Urinary bladder (tissue), 4 donors: ENCODE results near the gene ABCD1. TPM values are rescaled to one million over a fixed set of nuclear protein-coding genes. Genes with fewer than 3 reads are reported as not detected.
"Not testable (repeated sequence)": the region's sequence is repeated elsewhere in the genome, so short reads cannot be mapped to it uniquely, and the experiment has no call there.

Source experiments
- DNase-seq: peaks from one replicate; pipeline ENCODE4 v3.0.0-alpha.2; 2015; ENCODE audit errors: extremely low spot score
- H3K27ac ChIP-seq: one replicate; pipeline ENCODE4 v1.5.1; 2013; ENCODE audit warnings: low read depth, mild to moderate bottlenecking, moderate library complexity
- H3K36me3 ChIP-seq: one replicate; pipeline ENCODE4 v1.6.1; 2013; ENCODE audit warnings: mild to moderate bottlenecking, moderate library complexity; ENCODE audit not compliant: insufficient read depth
- H3K4me1 ChIP-seq: one replicate; pipeline ENCODE4 v1.6.1; 2013; ENCODE audit warnings: mild to moderate bottlenecking, moderate library complexity; ENCODE audit not compliant: insufficient read depth
- H3K4me3 ChIP-seq: one replicate; pipeline ENCODE4 v1.5.1; 2013; ENCODE audit warnings: low read depth, low read length
- WGBS: extraction: QIAGEN DNeasy Blood & Tissue Kit; methylation state at CpG from one replicate; pipeline ENCODE4 v1.1.7; 2013; 5-methylcytosine and 5-hydroxymethylcytosine counted together
- polyA plus RNA-seq: library from polyadenylated mRNA; stranded (reverse); fragments of 200-250 nt; gene quantifications from one replicate; pipeline ENCODE4 v1.2.3, GENCODE V29; 2013
- total RNA-seq: library from RNA; depleted of rRNA; stranded (reverse); fragments of >200 nt; gene quantifications from one replicate; pipeline ENCODE4 v1.2.3, GENCODE V29; 2014
- donor health status: healthy with polysubstance abuse.
- donor health status: healthy.

The ABCD1 gene
- total RNA-seq (5.2 TPM), polyA plus RNA-seq (19.0 TPM)

DNA sequence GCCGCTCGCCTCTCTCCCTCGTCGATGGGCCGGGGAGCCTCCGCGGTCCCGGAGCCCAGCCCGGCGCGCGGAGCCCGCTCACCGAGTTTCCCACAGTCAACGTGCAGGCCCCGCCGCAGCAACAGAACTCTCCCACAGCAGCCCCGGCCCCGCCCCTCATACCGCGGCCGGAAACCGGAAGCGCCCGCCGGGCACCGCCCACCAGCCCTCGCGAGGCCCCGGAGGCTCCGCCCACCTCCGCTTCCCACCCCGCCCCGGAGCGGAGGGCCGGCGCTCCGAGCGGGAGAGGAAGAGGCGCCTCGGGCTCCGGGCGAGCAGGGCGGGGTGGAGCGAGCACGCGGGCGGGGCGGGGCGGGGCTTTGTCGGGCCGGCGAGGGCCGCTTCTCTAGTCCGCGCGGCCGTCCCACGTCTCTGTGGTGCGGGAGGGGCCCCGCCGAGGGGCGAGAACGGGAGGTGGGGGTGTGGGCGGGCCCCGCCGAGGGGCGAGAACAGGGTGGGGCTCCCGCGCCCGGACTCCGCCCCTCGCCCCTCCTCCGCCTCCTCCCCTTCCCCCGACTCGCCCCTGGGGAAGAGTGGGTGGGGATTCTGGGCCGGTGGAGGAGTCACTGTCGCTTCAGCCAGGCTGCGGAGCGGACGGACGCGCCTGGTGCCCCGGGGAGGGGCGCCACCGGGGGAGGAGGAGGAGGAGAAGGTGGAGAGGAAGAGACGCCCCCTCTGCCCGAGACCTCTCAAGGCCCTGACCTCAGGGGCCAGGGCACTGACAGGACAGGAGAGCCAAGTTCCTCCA lies at the start of gene ABCD1, which contains the start of gene BCAP31:
ABCD1 (plus strand) TSS at position 605 of the 787 bp plus-strand sequence. CDS start 411 bp downstream, outside the sequence.
BCAP31 (minus strand) TSS at position 136 of the 787 bp plus-strand sequence. CDS start 1,143 bp downstream, outside the sequence.
- no peaks in the 10 kb centered on the region for H3K4me1 ChIP-seq
- under 1% methylated on average over 67 of the region's 88 CpGs for WGBS

GRCh38 chrX:153681175-153681574 lies 43.5 kb upstream of the ABCD1 start:
- H3K27ac ChIP-seq, result no peak overlapping the region
- DNase-seq, result no peak
- no peaks in the 10 kb centered on the region for H3K4me1 ChIP-seq
- WGBS, result 73% methylated on average over 12 of the region's 12 CpGs
- H3K4me3 ChIP-seq, result no peak overlapping the region
- H3K36me3 ChIP-seq, result no peaks in the 10 kb centered on the region

More for the DNA sequence above, at the start of gene ABCD1, which contains the start of gene BCAP31:
- Histone ChIP-seq H3K27ac (peak within 1 kb of the TSS; percentile 89), H3K4me3 (peak within 1 kb of the TSS; percentile 76), H3K36me3 (peaks cover 2% of the 10 kb centered on the region)
- peak; percentile 53 for DNase-seq

DNA sequence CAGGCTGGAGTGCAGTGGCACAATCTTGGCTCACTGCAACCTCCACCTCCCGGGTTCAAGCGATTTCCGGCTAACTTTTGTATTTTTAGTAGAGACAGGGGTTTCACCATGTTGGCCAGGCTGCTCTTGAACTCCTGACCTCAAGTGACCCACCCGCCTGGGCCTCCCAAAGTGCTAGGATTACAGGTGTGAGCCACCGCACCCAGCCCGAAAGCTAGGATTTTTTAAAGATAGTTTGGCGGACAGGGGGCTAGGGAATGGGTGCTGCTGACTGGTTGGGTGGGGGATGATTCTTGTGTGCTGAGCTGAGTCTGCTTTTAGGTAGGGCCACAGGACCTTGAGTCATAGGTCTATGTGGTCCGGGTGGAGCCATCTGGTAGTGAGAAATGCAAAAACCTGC lies 41.2 kb upstream of the ABCD1 start:
- H3K27ac ChIP-seq, result not testable (repeated sequence)

GRCh38 chrX:153684467-153685155 lies 40.0 kb upstream of the ABCD1 start:
- H3K4me3 ChIP-seq, result no peak overlapping the region
- H3K27ac ChIP-seq, result no peak overlapping the region
- H3K36me3 ChIP-seq, result no peaks in the 10 kb centered on the region
- 51% methylated on average over 21 of the region's 21 CpGs for WGBS
- no peak for DNase-seq
- H3K4me1 ChIP-seq, result no peaks in the 10 kb centered on the region

More for the DNA sequence above, 41.2 kb upstream of the ABCD1 start:
- H3K36me3 ChIP-seq, H3K4me3 ChIP-seq, H3K4me1 ChIP-seq, DNase-seq: not testable (repeated sequence)
- 97% methylated on average over 8 of the region's 8 CpGs for WGBS

DNA sequence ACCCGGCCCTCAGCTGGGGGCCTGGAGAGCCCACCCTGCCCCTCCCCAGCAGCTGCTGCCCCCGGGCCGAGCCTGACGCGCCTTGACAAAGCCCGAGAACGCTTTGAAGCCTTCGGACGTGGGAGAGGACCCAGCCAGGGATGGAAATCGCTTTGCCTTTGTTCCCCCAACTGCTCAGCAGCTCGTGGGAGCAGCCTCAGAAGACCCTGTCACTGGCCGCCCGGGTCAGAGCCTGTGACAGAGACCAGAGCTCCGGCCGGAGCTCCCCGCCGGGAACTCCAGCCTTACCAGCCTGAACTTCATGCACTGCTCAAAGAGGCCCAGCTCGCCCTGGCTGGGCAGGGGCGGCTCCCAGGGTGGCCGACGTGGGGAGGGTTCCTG lies 39.5 kb upstream of the ABCD1 start:
- Histone ChIP-seq H3K4me3 (no peak overlapping the region), H3K27ac (no peak overlapping the region), H3K4me1 (no peaks in the 10 kb centered on the region), H3K36me3 (no peaks in the 10 kb centered on the region)
- WGBS, result 70% methylated on average over 21 of the region's 21 CpGs
- DNase-seq, result no peak

DNA sequence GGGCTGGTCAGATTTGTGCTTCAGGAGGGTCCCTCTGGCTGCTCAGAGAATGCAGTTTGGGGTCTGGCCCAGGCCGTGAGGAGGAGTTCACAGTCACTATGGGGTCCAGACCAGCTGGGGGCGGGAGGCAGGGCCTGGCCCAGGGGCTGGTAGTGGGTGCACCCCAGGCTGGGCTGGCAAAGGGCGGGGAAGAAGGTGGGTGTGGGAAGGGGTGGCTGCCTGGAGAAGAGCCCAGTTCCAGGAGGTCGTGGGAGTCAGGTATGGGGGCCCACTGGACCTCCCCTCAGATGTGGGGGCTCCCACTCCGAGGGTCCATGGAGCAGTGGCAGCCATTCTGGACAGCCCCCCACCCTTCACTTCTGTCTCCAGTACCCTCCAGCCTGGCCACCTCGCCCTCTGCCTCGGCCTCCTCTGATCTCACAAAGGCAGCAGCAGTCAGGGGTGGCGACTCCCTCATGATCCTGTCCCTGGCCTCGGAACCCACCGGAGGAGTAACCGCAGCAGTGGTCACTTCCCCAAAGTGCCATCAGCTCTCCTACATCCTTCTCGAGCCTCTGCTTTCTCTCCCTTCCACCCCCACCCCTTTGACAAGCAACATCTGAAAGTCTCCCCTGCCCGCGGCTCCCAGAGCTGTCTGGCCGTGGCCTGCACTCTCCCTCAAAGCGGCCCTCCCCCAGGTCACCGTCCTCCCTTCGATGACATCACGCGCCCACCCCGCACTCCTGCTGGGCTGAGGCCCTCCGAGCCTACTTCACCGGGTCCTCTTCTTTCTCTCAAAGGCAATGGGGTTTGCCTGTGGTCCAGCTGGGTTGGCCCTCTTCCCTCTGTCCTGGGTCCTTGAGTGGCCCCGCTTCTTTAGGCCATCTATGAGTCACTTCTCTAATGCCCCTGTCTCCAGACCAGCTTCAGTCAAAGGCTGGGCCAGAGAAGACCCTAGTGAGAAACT lies 38.6 kb upstream of the ABCD1 start:
- Histone ChIP-seq H3K36me3 (no peaks in the 10 kb centered on the region), H3K4me3 (no peak overlapping the region), H3K4me1 (no peaks in the 10 kb centered on the region), H3K27ac (no peak overlapping the region)
- 72% methylated on average over 24 of the region's 24 CpGs for WGBS
- no peak for DNase-seq

DNA sequence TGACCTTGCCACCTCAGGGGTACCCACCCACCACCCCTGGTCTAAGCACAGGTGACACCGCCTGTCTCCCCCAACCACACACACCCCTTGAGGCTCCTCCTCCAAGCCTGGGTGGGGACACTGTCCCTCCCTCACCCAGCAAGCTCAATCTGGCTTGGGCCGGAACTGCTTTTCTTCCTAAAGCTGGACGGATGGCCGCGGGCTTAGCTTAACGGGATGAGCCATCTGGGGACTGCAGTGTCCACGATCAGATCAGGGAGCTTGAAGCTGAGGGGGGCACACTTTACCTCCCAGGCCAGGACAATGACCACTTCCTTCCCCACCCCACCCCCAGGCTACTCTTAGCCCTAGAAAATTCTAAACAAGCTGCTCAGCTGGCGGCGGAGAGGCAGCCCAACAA lies 37.9 kb upstream of the ABCD1 start:
- WGBS, result 40% methylated on average over 9 of the region's 9 CpGs
- Histone ChIP-seq H3K27ac (no peak overlapping the region), H3K4me3 (no peak overlapping the region), H3K36me3 (no peaks in the 10 kb centered on the region), H3K4me1 (no peaks in the 10 kb centered on the region)
- DNase-seq, result no peak

DNA sequence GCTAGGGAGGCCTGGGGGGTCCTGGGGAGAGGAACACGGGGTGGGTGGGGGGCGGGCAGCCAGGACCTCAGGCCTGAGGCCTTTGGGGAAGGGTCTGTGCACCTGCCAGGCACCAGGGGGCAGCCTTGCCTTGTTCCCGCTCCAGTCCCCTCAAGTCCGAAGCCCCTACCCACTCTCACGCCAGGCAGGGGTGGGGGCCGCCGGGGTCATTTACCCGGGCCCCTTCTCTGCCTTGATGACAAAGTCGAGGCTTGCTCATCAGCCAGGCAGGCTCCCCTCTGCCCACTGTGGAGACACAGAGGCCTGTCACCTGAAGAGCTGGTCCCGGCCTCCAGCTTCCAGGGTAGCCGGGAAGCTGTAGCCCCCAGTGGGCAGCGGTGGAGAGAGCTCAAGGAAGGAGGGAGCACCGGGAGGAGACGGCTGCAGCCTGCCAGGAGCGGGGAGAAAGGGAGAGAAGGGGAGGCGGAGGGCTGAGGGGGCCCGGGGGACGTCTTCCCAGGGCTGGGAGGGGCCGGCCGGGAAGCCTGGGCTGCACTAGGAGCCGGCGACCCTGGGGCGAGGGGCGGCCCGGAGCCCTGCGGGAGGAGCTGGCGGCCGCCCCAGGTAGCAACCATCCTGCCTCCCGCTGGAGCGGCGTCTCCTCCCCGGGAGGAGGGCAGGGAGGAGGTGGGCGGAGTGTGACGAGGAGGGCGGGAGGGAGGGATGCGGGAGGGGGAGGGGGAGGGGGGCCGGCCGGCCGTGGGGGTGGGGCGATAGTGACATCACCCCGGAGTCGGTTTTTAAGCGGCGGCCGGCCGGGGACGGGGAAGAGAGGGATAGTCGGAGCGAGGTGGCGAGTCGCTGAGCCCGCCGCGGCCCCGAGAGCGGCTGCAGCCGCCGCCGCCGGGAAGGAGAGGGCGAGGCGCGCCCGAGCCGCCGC lies 37.3 kb upstream of the ABCD1 start, which contains the start of gene SLC6A8:
SLC6A8 (plus strand) TSS at position 806 of the 919 bp plus-strand sequence. CDS start 649 bp downstream, outside the sequence.
- peak within 1 kb of the TSS; percentile 58 for H3K4me3 ChIP-seq
- no peak within 1 kb of the TSS for H3K27ac ChIP-seq
- WGBS, result 2% methylated on average over 51 of the region's 66 CpGs
- no peak for DNase-seq
- H3K4me1 ChIP-seq, result no peaks in the 10 kb centered on the region
- H3K36me3 ChIP-seq, result no peaks in the 10 kb centered on the region

- under 1% methylated on average over 35 of the region's 69 CpGs for WGBS
- Histone ChIP-seq H3K36me3 (no peaks in the 10 kb centered on the region), H3K4me3 (peak overlapping the region; percentile 58), H3K4me1 (no peaks in the 10 kb centered on the region), H3K27ac (no peak overlapping the region)
- no peak for DNase-seq
These were observed 36.6 kb upstream of the ABCD1 start for GRCh38 chrX:153688071-153688470.

GRCh38 chrX:153688506-153688905 lies 36.1 kb upstream of the ABCD1 start:
- Histone ChIP-seq H3K27ac (no peak overlapping the region), H3K4me3 (peak overlapping the region; percentile 58), H3K36me3 (no peaks in the 10 kb centered on the region), H3K4me1 (no peaks in the 10 kb centered on the region)
- under 1% methylated on average over 53 of the region's 57 CpGs for WGBS
- DNase-seq, result no peak

DNA sequence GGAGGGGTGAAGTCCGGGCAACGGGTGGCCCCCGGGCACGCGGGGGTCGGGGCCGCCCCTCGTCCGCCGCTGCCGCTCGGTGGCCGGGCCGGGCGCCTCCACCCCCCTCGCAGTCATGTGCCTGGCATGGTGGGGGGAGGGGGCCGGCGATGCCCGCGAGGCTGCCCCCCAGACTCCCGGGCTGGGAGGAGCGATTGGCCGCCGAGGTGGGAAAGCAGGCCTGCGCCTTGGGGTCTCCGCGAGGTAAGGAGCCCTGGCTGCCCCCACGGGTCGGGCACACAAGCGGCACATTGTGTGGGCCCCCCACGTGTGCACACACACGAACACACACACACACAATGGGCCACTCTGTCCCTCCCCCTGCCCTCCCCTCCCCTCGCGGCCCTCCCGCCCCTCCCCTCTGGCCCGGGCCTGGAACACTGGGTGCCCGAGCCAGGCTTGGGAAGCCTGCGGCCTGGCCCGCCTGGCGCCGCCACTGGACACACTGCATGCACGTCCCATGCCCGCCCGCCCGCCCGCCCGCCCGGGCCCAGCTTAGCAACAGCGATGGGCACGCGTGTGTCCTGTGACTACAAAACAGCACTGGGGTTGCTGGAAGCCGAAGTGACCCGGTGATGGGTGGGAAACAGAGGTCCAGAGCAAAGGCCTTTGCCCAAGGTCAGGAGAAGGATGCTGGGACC lies 35.6 kb upstream of the ABCD1 start:
- H3K4me1 ChIP-seq, result no peaks in the 10 kb centered on the region
- H3K4me3 ChIP-seq, result peak overlapping the region; percentile 58
- H3K27ac ChIP-seq, result no peak overlapping the region
- 16% methylated on average over 52 of the region's 53 CpGs for whole genome bisulfite sequencing
- no peak for DNase-seq
- H3K36me3 ChIP-seq, result no peaks in the 10 kb centered on the region
